HFF-Myc (cell line): ENCODE measurements around the gene PPA1.
A peak's percentile ranks its signal among the peaks of the same experiment; 100 is the strongest.

Experiments used
- DNase-seq: peaks from one replicate; pipeline ENCODE4 v3.0.0-alpha.2; 2011; ENCODE audit warnings: low read depth; ENCODE audit errors: extremely low read depth
- H3K4me3 ChIP-seq: replicated peaks from 2 replicates; pipeline ENCODE4 v1.5.1; 2011; ENCODE audit warnings: low read depth, mild to moderate bottlenecking, control low read depth, low read length
- CTCF ChIP-seq: IDR thresholded peaks from 2 replicates; pipeline ENCODE4 v1.5.1; 2012; ENCODE audit warnings: mild to moderate bottlenecking, low read depth, low read length, control low read depth; ENCODE audit errors: missing control alignments

The PPA1 gene

GRCh38 chr10:70233109-70233938 is at the start of gene PPA1:
PPA1 (minus strand) TSS chr10:70233429; CDS start chr10:70233327, 102 bp downstream.
- peak; percentile 16 for TF ChIP-seq CTCF
- H3K4me3 ChIP-seq: peak within 1 kb of the TSS; percentile 85
- DNase-seq: peak; percentile 66

GRCh38 chr10:70281609-70282008 is 48.4 kb upstream of the PPA1 start:
- DNase-seq: no peak
- H3K4me3 ChIP-seq: no peak overlapping the region
- TF ChIP-seq CTCF: no peak

GRCh38 chr10:70280099-70280498 is 46.9 kb upstream of the PPA1 start:
- DNase-seq: no peak
- TF ChIP-seq CTCF: no peak
- no peak overlapping the region for H3K4me3 ChIP-seq

- no peak for DNase-seq
- no peak for TF ChIP-seq CTCF
- no peak overlapping the region for H3K4me3 ChIP-seq
These were observed 44.3 kb upstream of the PPA1 start for GRCh38 chr10:70277396-70278030.

- no peak overlapping the region for H3K4me3 ChIP-seq
- TF ChIP-seq CTCF: no peak
- no peak for DNase-seq
These were observed 41.4 kb upstream of the PPA1 start for GRCh38 chr10:70274643-70275042.

GRCh38 chr10:70272925-70273316 is 39.7 kb upstream of the PPA1 start:
- peak; percentile 32 for TF ChIP-seq CTCF
- no peak overlapping the region for H3K4me3 ChIP-seq

More at GRCh38 chr10:70272925-70273316, 39.7 kb upstream of the PPA1 start:
- DNase-seq: no peak
